Measurements from ENCODE around the gene FAM50B. TPM values are rescaled to one million over a fixed set of nuclear protein-coding genes. Genes with fewer than 3 reads are reported as not detected.

FAM50B gene
- total RNA-seq, 3 donors from 2014 or later (not counting 1 experiment from before 2014, with no cell fraction given): 1.9 to 4.7 (median 1.9) TPM

DNA sequence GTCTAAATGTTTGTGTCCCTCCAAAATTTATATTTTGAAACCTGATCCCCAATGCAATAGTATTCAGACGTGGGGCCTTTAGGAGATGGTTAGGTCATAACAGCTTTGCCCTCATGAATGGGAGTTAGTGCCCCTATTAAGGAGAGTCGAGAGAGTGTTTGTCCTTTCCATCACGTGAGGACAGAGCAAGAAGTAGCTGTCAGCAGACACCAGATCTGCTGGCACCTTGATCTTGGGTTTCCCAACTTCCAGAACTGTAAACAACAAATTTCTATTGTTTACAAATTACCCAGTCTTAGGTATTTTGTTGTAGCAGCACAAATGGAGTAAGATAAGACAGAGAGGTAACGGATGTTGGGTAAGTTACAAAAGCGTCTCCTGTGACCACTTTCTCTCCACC is 46.6 kb downstream of the FAM50B start:
- H3K4me1 ChIP-seq (ENCODE audit: control insufficient read depth, insufficient read depth, low read length): no peaks in the 10 kb centered on the region
- TF ChIP-seq, protein P1, sequence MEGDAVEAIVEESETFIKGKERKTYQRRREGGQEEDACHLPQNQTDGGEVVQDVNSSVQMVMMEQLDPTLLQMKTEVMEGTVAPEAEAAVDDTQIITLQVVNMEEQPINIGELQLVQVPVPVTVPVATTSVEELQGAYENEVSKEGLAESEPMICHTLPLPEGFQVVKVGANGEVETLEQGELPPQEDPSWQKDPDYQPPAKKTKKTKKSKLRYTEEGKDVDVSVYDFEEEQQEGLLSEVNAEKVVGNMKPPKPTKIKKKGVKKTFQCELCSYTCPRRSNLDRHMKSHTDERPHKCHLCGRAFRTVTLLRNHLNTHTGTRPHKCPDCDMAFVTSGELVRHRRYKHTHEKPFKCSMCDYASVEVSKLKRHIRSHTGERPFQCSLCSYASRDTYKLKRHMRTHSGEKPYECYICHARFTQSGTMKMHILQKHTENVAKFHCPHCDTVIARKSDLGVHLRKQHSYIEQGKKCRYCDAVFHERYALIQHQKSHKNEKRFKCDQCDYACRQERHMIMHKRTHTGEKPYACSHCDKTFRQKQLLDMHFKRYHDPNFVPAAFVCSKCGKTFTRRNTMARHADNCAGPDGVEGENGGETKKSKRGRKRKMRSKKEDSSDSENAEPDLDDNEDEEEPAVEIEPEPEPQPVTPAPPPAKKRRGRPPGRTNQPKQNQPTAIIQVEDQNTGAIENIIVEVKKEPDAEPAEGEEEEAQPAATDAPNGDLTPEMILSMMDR (IDR thresholded peaks at IDR 0.05): no peak

DNA sequence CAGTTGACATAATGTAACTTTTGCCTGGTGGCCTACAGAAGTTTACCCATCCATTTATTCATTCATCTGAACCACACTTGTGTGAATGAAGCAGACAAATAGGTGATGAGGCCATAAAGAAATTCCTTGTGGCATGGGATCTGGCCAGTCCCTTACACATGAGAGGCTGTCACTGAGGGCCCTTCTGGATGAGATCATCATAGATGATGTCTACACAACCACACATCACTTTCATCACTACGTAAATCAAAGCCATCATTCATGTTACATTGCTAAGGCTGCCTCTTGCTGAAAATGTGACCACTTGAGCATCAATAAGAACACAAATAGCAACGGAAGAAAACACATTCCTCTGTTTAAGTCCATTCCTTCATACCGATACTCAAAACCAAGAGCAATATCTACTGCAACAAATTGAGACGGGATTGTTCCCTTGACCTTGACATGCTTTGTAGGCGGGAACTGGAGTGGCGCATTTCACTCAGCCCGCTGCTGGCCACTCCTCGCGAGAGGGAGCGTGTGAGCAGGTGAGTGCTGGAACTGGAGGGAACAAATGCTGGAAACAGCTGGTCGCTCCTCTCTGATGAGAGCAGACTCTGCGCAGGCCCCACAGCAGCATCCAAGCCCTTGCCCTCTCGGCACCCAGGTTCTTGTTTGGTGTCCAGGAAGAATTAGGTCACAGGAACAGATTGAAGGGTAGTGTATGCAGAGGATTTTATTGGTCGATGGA is 49.3 kb downstream of the FAM50B start:
- Histone ChIP-seq H3K9me3 (ENCODE audit: control insufficient read depth, insufficient read depth, low read length) (no peaks in the 10 kb centered on the region), H3K36me3 (ENCODE audit: control insufficient read depth, insufficient read depth, low read length) (no peaks in the 10 kb centered on the region), H3K27me3 (ENCODE audit: control insufficient read depth, insufficient read depth, low read length) (no peaks in the 10 kb centered on the region), H3K4me1 (ENCODE audit: control insufficient read depth, insufficient read depth, low read length) (no peaks in the 10 kb centered on the region), H3K4me3 (ENCODE audit: low read length) (no peak overlapping the region), H3K27ac (ENCODE audit: low read length) (no peak overlapping the region)
- intact Hi-C loops (cut with micrococcal nuclease): no loop called here
- Mint-ChIP-seq H3K9me3 (no peaks in the 10 kb centered on the region), H3K36me3 (no peaks in the 10 kb centered on the region), H3K27me3 (ENCODE audit: low read depth in 2 of 2) (peaks cover 9% of the 10 kb centered on the region in 2 donors), H3K27ac (no peak overlapping the region), H3K4me1 (no peaks in the 10 kb centered on the region), H3K4me3 (no peak overlapping the region)
- WGBS (ENCODE audit: insufficient coverage): 95% methylated on average over 14 of the region's 14 CpGs
- ATAC-seq (no peak), DNase-seq (no peak)
- TF ChIP-seq, protein P1 (IDR thresholded peaks at IDR 0.05): no peak

More for the DNA sequence above, 46.6 kb downstream of the FAM50B start:
- H3K9me3 ChIP-seq (ENCODE audit: control insufficient read depth, insufficient read depth, low read length): no peaks in the 10 kb centered on the region
- Mint-ChIP-seq H3K9me3 (no peaks in the 10 kb centered on the region), H3K36me3 (no peaks in the 10 kb centered on the region), H3K27ac (no peak overlapping the region), H3K4me3 (no peak overlapping the region), H3K4me1 (no peaks in the 10 kb centered on the region), H3K27me3 (ENCODE audit: low read depth in 2 of 2) (peaks cover 9% of the 10 kb centered on the region in 2 donors)
- H3K27ac ChIP-seq (ENCODE audit: low read length): no peak overlapping the region
- H3K27me3 ChIP-seq (ENCODE audit: control insufficient read depth, insufficient read depth, low read length): no peaks in the 10 kb centered on the region
- DNase-seq: no peak
- intact Hi-C loops (cut with micrococcal nuclease): no loop called here
- H3K36me3 ChIP-seq (ENCODE audit: control insufficient read depth, insufficient read depth, low read length): no peaks in the 10 kb centered on the region
- WGBS (ENCODE audit: insufficient coverage): 92% methylated on average over 3 of the region's 5 CpGs
- ATAC-seq: no peak
- no peak overlapping the region for H3K4me3 ChIP-seq (ENCODE audit: low read length)

DNA sequence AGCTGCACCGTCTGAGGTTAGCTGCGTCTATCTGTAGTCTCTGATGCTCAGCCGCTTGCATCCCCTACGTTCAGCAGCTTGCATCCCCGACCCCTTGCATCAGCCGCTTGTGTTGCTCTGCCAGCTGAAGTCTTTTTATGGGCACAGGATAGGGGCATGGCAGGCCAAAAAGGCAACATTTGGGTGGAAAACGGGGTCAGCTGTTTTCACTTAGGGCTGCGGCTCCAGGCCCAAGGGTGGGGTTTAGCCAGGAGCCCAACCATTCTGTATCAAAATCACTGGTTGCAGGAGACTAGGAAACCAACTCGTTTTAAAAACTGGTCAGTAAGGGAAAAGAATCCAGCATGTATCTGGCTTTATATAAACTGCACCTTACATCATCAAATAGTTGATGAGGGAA is 49.9 kb downstream of the FAM50B start:
- no peak overlapping the region for H3K27ac Mint-ChIP-seq
- ATAC-seq (no peak), DNase-seq (no peak)
- no peak overlapping the region for H3K27ac ChIP-seq (ENCODE audit: low read length)
- no peaks in the 10 kb centered on the region for H3K4me1 ChIP-seq (ENCODE audit: control insufficient read depth, insufficient read depth, low read length)
- H3K9me3 Mint-ChIP-seq: no peaks in the 10 kb centered on the region
- no peaks in the 10 kb centered on the region for H3K9me3 ChIP-seq (ENCODE audit: control insufficient read depth, insufficient read depth, low read length)
- no peaks in the 10 kb centered on the region for H3K27me3 ChIP-seq (ENCODE audit: control insufficient read depth, insufficient read depth, low read length)
- TF ChIP-seq, protein P1 (IDR thresholded peaks at IDR 0.05): no peak
- intact Hi-C loops (cut with micrococcal nuclease): no loop called here
- no peak overlapping the region for H3K4me3 Mint-ChIP-seq
- no peaks in the 10 kb centered on the region for H3K36me3 ChIP-seq (ENCODE audit: control insufficient read depth, insufficient read depth, low read length)
- no peaks in the 10 kb centered on the region for H3K4me1 Mint-ChIP-seq
- H3K36me3 Mint-ChIP-seq: no peaks in the 10 kb centered on the region
- peaks cover 9 to 12% of the 10 kb centered on the region in 2 donors for H3K27me3 Mint-ChIP-seq (ENCODE audit: low read depth in 2 of 2)
- no peak overlapping the region for H3K4me3 ChIP-seq (ENCODE audit: low read length)
- WGBS (ENCODE audit: insufficient coverage): 93% methylated on average over 8 of the region's 9 CpGs

DNA sequence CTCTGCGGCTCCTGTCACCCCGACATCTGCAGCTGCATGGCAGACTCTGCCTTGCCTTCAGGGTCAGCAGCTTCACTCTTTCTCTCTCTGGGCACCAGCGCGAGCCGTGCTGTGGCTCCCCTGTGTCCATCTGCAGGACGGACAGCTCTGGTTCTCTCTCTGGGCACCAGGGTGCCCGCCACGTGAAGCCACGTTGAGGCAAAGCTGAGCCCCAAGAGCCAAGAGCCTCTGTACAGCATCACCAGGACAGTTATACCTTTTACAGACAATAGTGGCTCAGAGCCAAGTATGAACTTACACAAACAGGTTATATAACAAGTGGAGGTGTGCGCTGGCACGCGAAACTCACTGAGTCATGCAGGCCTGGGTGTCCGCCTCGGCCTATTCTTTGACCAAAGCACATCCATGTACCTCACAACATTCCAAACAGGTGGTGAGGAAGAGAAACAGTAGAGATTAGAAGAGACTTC is 50.8 kb downstream of the FAM50B start:
- Mint-ChIP-seq H3K27ac (no peak overlapping the region), H3K4me3 (no peak overlapping the region), H3K4me1 (no peaks in the 10 kb centered on the region), H3K27me3 (ENCODE audit: low read depth in 2 of 2) (peaks cover 9 to 12% of the 10 kb centered on the region in 2 donors), H3K9me3 (no peaks in the 10 kb centered on the region), H3K36me3 (no peaks in the 10 kb centered on the region)
- 92% methylated on average over 9 of the region's 14 CpGs for WGBS (ENCODE audit: insufficient coverage)
- ATAC-seq (no peak), DNase-seq (no peak)
- no peaks in the 10 kb centered on the region for H3K36me3 ChIP-seq (ENCODE audit: control insufficient read depth, insufficient read depth, low read length)
- H3K9me3 ChIP-seq (ENCODE audit: control insufficient read depth, insufficient read depth, low read length): no peaks in the 10 kb centered on the region
- intact Hi-C loops (cut with micrococcal nuclease): no loop called here
- TF ChIP-seq, protein P1 (IDR thresholded peaks at IDR 0.05): no peak
- H3K4me1 ChIP-seq (ENCODE audit: control insufficient read depth, insufficient read depth, low read length): no peaks in the 10 kb centered on the region
- H3K4me3 ChIP-seq (ENCODE audit: low read length): no peak overlapping the region
- H3K27ac ChIP-seq (ENCODE audit: low read length): no peak overlapping the region
- no peaks in the 10 kb centered on the region for H3K27me3 ChIP-seq (ENCODE audit: control insufficient read depth, insufficient read depth, low read length)

All from natural killer cell (primary cell).